K562 (cell line): Measurements from ENCODE around the gene MEP1B.

Source experiments
- AFF4 ChIP-seq: sonication (generic); formaldehyde crosslinking; IDR thresholded peaks from 2 replicates; pipeline ENCODE4 v1.8.0; 2023; ENCODE audit warnings: mild to moderate bottlenecking, missing genetic modification reagents
- BHLHE40 ChIP-seq: IDR thresholded peaks from 2 replicates; pipeline ENCODE4 v1.6.1; 2011; ENCODE audit warnings: low read length, improper control_type of control experiment
- CEBPB ChIP-seq: fragments of 450-650 bp; IDR thresholded peaks from 2 replicates; pipeline ENCODE4 v1.6.1; 2016; ENCODE audit warnings: missing genetic modification characterization, missing compliant biosample characterization
- CTCF ChIP-seq, 3 experiments: IDR thresholded peaks in 2 of 3; conservative IDR thresholded peaks in 1 of 3; 2 replicates each; pipeline ENCODE4 v1.5.1; 2011 to 2012; ENCODE audit warnings: low read length in 3 of 3, mild to moderate bottlenecking in 3 of 3, control low read depth in 2 of 3, improper control_type of control experiment in 1 of 3, inconsistent platforms in 1 of 3, low read depth in 1 of 3, mixed read lengths in 1 of 3, moderate library complexity in 1 of 3; ENCODE audit not compliant: insufficient read depth in 2 of 3
- EZH2 ChIP-seq: IDR thresholded peaks from 2 replicates; pipeline ENCODE4 v1.6.1; 2012; ENCODE audit warnings: low read depth, mild to moderate bottlenecking, inconsistent platforms, low read length, borderline replicate concordance
- FOXO4 ChIP-seq: fragments of 450-650 bp; formaldehyde crosslinking; IDR thresholded peaks from 2 replicates; pipeline ENCODE4 v1.4.0; 2020; ENCODE audit warnings: mild to moderate bottlenecking, moderate library complexity
- KAT2B ChIP-seq: IDR thresholded peaks from one replicate; pipeline ENCODE4 v1.6.1; 2012; ENCODE audit warnings: low read depth, mild to moderate bottlenecking, control low read depth, inconsistent platforms, low read length, moderate library complexity
- MAX ChIP-seq: sonication (generic); formaldehyde crosslinking; IDR thresholded peaks from 2 replicates; pipeline ENCODE4 v1.9.0; 2022; ENCODE audit warnings: mild to moderate bottlenecking, missing genetic modification reagents
- NFIC ChIP-seq: fragments of 450-650 bp; IDR thresholded peaks from 2 replicates; pipeline ENCODE4 v1.6.1; 2017; ENCODE audit warnings: mild to moderate bottlenecking, inconsistent platforms
- POLR2A ChIP-seq: fragments of 450-650 bp; conservative IDR thresholded peaks from 2 replicates; pipeline ENCODE4 v1.6.1; 2016
- ZNF232 ChIP-seq: sonication (generic); formaldehyde crosslinking; IDR thresholded peaks from 2 replicates; pipeline ENCODE4 v1.8.0; 2022; ENCODE audit warnings: mild to moderate bottlenecking, missing genetic modification reagents
- ZNF384 ChIP-seq: IDR thresholded peaks from 2 replicates; pipeline ENCODE4 v1.6.1; 2012; ENCODE audit warnings: low read depth, low read length, improper control_type of control experiment
- ZNF740 ChIP-seq, 3 experiments: fragments of 200-800 bp in 1 of 3; sonication (Bioruptor generic) in 1 of 3; sonication (generic) in 1 of 3; formaldehyde crosslinking in 1 of 3; IDR thresholded peaks; 2 replicates each; pipeline versions ENCODE4 v1.6.1 to v1.8.0; 2016 to 2022; ENCODE audit warnings: mild to moderate bottlenecking in 2 of 3, missing compliant biosample characterization in 2 of 3, missing genetic modification characterization in 2 of 3, missing genetic modification reagents in 1 of 3

GRCh38 chr18:32252141-32252860, 62.5 kb downstream of the MEP1B start:
- TF ChIP-seq AFF4 (CRISPR knock-in tag) (no peak), KAT2B (no peak), FOXO4 (CRISPR knock-in tag) (no peak), POLR2A (no peak), BHLHE40 (no peak), CTCF (IDR thresholded peaks at IDR 0.05 in 2 of 3, conservative IDR thresholded peaks at IDR 0.05 in 1 of 3; ENCODE audit: insufficient read depth in 2 of 3, low read depth in 1 of 3, low read length in 3 of 3) (no peak), MAX (no peak), CEBPB (tag) (no peak), ZNF232 (CRISPR knock-in tag) (no peak), EZH2 (no peak), ZNF740 (CRISPR knock-in tag; IDR thresholded peaks at IDR 0.05) (no peak), ZNF740 (tag; IDR thresholded peaks at IDR 0.05) (no peak), ZNF384 (no peak), NFIC (no peak)
